ENCODE measurements around the gene ADGRL3.

ADGRL3 gene

DNA sequence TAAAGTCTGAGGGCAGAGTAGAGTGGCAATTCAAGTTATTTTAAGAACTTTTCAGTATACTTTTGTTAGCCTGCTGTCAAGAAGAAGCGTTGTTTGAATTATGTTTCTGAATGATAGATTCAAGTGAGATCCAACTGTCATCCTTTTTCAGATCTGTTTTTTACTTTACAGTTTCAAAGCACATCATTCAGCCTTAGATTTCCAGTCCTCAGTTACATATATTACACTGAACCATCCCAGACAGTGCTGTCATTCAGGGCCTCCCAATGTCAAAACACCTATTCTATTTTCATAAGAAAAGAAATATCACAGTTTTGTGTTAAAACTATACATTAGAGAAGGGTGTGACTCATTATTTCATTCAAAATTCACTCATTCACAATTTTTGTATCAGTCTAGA lies 856.9 kb downstream of the ADGRL3 start:
- H3K9ac ChIP-seq (ENCODE audit: low read depth, low read length), result no peak overlapping the region
- H3K36me3 ChIP-seq (ENCODE audit: control insufficient read depth, insufficient read depth, low read length), result no peaks in the 10 kb centered on the region
- no peaks in the 10 kb centered on the region for H3K9me3 ChIP-seq (ENCODE audit: control insufficient read depth, insufficient read depth, low read length)
- no peak overlapping the region for H3K4me3 ChIP-seq (ENCODE audit: low read depth, low read length)
- no peaks in the 10 kb centered on the region for H3K27me3 ChIP-seq (ENCODE audit: control insufficient read depth, insufficient read depth, low read length)
- no peaks in the 10 kb centered on the region for H3K4me1 ChIP-seq (ENCODE audit: control insufficient read depth, insufficient read depth, low read length)

DNA sequence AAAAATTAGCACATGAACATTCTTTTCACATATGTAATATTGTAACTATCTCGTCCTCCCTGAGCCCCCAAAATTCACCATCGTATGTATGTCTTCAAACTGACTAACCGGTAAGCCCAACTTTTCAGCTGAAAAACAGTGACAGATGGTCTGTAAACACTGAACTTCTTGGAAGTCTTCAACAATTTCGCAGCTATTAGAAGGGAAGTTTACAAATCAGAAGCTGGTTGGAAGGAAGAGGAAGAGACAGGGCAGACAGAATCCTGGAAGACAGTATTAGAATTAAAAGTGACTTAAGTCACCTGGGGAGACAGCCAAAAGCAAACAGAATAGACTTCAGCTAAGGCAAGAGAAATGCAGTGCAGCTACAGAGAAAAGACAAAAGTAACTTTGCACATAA lies 858.4 kb downstream of the ADGRL3 start:
- H3K27me3 ChIP-seq (ENCODE audit: control insufficient read depth, insufficient read depth, low read length), result no peaks in the 10 kb centered on the region
- H3K36me3 ChIP-seq (ENCODE audit: control insufficient read depth, insufficient read depth, low read length), result no peaks in the 10 kb centered on the region
- H3K9ac ChIP-seq (ENCODE audit: low read depth, low read length), result no peak overlapping the region
- no peak overlapping the region for H3K4me3 ChIP-seq (ENCODE audit: low read depth, low read length)
- H3K4me1 ChIP-seq (ENCODE audit: control insufficient read depth, insufficient read depth, low read length), result no peaks in the 10 kb centered on the region
- H3K9me3 ChIP-seq (ENCODE audit: control insufficient read depth, insufficient read depth, low read length), result no peaks in the 10 kb centered on the region

DNA sequence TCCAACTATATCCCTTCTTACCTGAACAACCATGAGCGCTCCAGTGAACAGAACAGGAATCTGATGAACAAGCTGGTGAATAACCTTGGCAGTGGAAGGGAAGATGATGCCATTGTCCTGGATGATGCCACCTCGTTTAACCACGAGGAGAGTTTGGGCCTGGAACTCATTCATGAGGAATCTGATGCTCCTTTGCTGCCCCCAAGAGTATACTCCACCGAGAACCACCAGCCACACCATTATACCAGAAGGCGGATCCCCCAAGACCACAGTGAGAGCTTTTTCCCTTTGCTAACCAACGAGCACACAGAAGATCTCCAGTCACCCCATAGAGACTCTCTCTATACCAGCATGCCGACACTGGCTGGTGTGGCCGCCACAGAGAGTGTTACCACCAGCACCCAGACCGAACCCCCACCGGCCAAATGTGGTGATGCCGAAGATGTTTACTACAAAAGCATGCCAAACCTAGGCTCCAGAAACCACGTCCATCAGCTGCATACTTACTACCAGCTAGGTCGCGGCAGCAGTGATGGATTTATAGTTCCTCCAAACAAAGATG lies 870.2 kb downstream of the ADGRL3 start:
- no peaks in the 10 kb centered on the region for H3K36me3 ChIP-seq (ENCODE audit: control insufficient read depth, insufficient read depth, low read length)

DNA sequence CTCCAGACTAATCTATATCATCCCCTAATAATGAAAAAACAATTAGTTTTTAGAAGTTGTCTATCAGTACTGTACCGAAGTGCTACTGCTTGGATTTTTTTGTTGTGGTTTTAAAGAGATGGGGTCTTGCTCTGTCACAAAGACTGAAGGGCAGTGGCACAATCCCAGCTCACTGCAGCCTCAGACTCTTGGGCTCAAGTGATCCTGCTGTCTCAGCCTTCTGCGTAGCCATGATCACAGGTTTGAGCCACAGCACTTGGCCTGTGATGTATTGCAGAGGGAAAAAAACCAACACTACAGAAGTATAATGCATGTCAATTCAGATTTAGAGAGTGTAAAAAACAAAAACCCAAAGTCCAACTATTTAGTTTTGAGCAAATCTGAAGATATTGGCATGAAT lies 875.0 kb downstream of the ADGRL3 start:
- no peaks in the 10 kb centered on the region for H3K36me3 ChIP-seq (ENCODE audit: control insufficient read depth, insufficient read depth, low read length)
- no peak overlapping the region for H3K9ac ChIP-seq (ENCODE audit: low read depth, low read length)
- no peak overlapping the region for H3K4me3 ChIP-seq (ENCODE audit: low read depth, low read length)
- no peaks in the 10 kb centered on the region for H3K27me3 ChIP-seq (ENCODE audit: control insufficient read depth, insufficient read depth, low read length)
- H3K9me3 ChIP-seq (ENCODE audit: control insufficient read depth, insufficient read depth, low read length), result no peaks in the 10 kb centered on the region
- H3K4me1 ChIP-seq (ENCODE audit: control insufficient read depth, insufficient read depth, low read length), result peaks cover 12% of the 10 kb centered on the region

More for the DNA sequence above, 870.2 kb downstream of the ADGRL3 start:
- Histone ChIP-seq H3K4me3 (ENCODE audit: low read depth, low read length) (no peak overlapping the region), H3K4me1 (ENCODE audit: control insufficient read depth, insufficient read depth, low read length) (peaks cover 10% of the 10 kb centered on the region), H3K27me3 (ENCODE audit: control insufficient read depth, insufficient read depth, low read length) (no peaks in the 10 kb centered on the region), H3K9ac (ENCODE audit: low read depth, low read length) (no peak overlapping the region), H3K9me3 (ENCODE audit: control insufficient read depth, insufficient read depth, low read length) (no peaks in the 10 kb centered on the region)

DNA sequence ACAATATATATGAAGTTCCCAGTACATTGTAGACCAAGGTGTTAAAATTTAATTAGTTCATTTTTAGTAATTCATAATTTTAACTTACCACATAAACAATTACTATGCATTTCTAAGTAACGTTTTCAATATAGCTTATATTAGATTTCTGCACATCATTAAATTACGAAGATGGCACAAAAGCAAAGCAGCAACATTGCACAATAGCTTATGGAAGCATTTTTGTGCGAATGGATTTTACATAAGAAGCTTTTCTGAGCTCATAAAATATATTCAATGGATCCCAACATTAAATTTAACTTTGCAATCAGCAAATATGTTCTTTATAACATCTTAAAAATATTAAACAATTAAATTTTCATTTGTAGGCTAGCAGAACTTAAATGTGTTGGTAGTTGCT lies 875.4 kb downstream of the ADGRL3 start:
- H3K4me3 ChIP-seq (ENCODE audit: low read depth, low read length), result no peak overlapping the region
- H3K9ac ChIP-seq (ENCODE audit: low read depth, low read length), result no peak overlapping the region
- no peaks in the 10 kb centered on the region for H3K36me3 ChIP-seq (ENCODE audit: control insufficient read depth, insufficient read depth, low read length)
- H3K4me1 ChIP-seq (ENCODE audit: control insufficient read depth, insufficient read depth, low read length), result peaks cover 13% of the 10 kb centered on the region
- no peaks in the 10 kb centered on the region for H3K9me3 ChIP-seq (ENCODE audit: control insufficient read depth, insufficient read depth, low read length)
- no peaks in the 10 kb centered on the region for H3K27me3 ChIP-seq (ENCODE audit: control insufficient read depth, insufficient read depth, low read length)

DNA sequence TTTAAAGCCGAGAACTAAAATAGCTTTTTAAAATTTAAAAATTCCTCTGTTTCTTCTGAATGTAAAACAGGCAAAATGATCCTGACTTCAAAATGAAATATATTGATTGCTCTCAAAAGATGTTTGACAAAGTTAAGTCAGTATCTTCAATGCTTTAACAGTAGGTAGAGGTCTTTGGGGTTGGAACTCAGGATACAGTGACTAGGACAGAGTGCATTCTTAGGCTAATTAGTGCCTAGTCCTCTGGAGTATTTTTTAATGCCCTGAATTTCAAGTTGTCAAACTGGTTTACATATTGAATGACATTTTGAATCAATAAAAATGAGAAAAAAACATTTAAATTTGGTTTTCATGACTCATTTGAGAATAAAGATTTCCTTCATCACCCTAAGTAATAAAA lies 877.3 kb downstream of the ADGRL3 start:
- no peaks in the 10 kb centered on the region for H3K27me3 ChIP-seq (ENCODE audit: control insufficient read depth, insufficient read depth, low read length)
- H3K4me1 ChIP-seq (ENCODE audit: control insufficient read depth, insufficient read depth, low read length), result peaks cover 13% of the 10 kb centered on the region
- no peak overlapping the region for H3K4me3 ChIP-seq (ENCODE audit: low read depth, low read length)
- no peak overlapping the region for H3K9ac ChIP-seq (ENCODE audit: low read depth, low read length)
- no peaks in the 10 kb centered on the region for H3K9me3 ChIP-seq (ENCODE audit: control insufficient read depth, insufficient read depth, low read length)
- H3K36me3 ChIP-seq (ENCODE audit: control insufficient read depth, insufficient read depth, low read length), result no peaks in the 10 kb centered on the region

DNA sequence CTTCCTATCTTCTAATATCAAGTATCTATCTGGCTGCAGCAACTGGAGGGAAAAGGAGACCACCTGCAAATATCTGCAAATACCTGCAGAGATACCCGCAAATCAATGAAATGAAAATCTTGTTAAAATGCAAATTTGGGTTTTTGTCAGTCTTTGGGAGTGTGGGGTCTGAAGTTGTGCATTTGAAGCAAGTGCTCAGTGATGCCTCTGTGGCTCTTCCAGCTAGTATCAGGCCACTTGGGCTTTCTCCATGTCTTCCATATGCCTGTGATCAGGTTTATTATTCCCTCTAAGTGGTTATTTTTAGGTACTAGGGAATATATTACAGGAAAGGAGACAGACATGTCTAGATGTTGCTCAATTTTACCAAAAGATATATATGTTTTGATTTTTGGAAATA lies 880.3 kb downstream of the ADGRL3 start:
- no peaks in the 10 kb centered on the region for H3K27me3 ChIP-seq (ENCODE audit: control insufficient read depth, insufficient read depth, low read length)
- H3K4me3 ChIP-seq (ENCODE audit: low read depth, low read length), result no peak overlapping the region
- no peaks in the 10 kb centered on the region for H3K36me3 ChIP-seq (ENCODE audit: control insufficient read depth, insufficient read depth, low read length)
- no peak overlapping the region for H3K9ac ChIP-seq (ENCODE audit: low read depth, low read length)
- H3K4me1 ChIP-seq (ENCODE audit: control insufficient read depth, insufficient read depth, low read length), result peaks cover 7% of the 10 kb centered on the region
- H3K9me3 ChIP-seq (ENCODE audit: control insufficient read depth, insufficient read depth, low read length), result no peaks in the 10 kb centered on the region

DNA sequence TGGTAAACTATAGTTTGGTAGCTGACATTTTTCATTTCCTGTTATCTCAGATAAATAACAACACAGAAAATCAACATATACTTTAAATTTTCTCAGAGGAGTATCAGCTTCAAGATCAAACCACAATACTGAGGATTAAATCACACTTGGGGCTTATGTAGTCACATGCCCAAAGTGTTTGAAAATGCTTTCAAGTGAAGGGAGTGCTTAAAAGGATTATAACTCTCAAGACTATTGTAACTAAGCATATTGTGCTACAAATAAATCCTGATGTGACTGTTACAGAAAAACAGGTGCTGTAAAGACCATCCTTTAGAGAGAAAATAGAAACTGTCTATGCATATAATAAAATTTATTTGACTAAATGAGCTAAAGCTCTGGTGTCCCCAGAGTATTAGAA lies 887.6 kb downstream of the ADGRL3 start:
- Histone ChIP-seq H3K36me3 (ENCODE audit: control insufficient read depth, insufficient read depth, low read length) (no peaks in the 10 kb centered on the region), H3K4me3 (ENCODE audit: low read depth, low read length) (no peak overlapping the region), H3K9me3 (ENCODE audit: control insufficient read depth, insufficient read depth, low read length) (no peaks in the 10 kb centered on the region), H3K27me3 (ENCODE audit: control insufficient read depth, insufficient read depth, low read length) (no peaks in the 10 kb centered on the region), H3K4me1 (ENCODE audit: control insufficient read depth, insufficient read depth, low read length) (no peaks in the 10 kb centered on the region), H3K9ac (ENCODE audit: low read depth, low read length) (no peak overlapping the region)

DNA sequence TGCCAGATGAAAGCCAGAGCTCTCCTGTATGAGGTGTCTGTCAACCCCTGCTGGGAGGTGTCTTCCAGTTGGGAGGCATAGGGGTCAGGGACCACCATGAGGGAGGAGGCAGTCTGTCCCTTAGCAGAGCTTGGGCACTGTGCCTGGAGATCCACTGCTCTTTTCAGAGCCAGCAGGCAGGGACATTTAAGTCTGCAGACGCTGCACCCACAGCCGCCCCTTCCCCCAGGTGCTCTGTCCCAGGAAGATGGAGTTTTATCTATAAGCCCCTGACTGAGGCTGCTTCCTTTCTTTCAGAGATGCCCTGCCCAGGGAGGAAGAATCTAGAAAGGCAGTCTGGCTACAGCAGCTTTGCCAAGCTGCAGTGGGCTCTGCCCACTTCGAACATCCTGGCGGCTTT lies 893.6 kb downstream of the ADGRL3 start:
- no peaks in the 10 kb centered on the region for H3K27me3 ChIP-seq (ENCODE audit: control insufficient read depth, insufficient read depth, low read length)
- peaks cover 3% of the 10 kb centered on the region for H3K4me1 ChIP-seq (ENCODE audit: control insufficient read depth, insufficient read depth, low read length)
- H3K9ac ChIP-seq (ENCODE audit: low read depth, low read length), result no peak overlapping the region
- H3K36me3 ChIP-seq (ENCODE audit: control insufficient read depth, insufficient read depth, low read length), result no peaks in the 10 kb centered on the region
- no peak overlapping the region for H3K4me3 ChIP-seq (ENCODE audit: low read depth, low read length)
- H3K9me3 ChIP-seq (ENCODE audit: control insufficient read depth, insufficient read depth, low read length), result no peaks in the 10 kb centered on the region

DNA sequence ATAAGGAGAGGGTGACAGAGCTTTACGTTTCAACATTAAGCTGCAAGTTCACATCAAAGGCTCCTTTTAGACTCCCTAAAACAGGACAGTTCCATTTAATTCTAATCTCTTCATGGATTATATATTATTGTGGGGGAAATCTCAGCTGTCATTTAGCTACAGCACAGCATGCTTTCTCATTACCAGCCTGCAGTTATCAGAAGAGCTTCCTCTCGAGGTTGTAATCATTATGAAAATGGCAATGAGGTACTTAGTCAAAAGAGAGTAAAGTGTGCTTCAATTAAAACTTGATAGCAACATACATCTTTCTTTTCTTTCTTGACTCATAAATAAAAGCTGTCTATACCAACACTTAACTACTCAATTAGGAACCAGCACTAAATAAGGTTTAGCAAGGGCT lies 896.8 kb downstream of the ADGRL3 start:
- H3K9me3 ChIP-seq (ENCODE audit: control insufficient read depth, insufficient read depth, low read length), result no peaks in the 10 kb centered on the region
- H3K9ac ChIP-seq (ENCODE audit: low read depth, low read length), result no peak overlapping the region
- no peaks in the 10 kb centered on the region for H3K27me3 ChIP-seq (ENCODE audit: control insufficient read depth, insufficient read depth, low read length)
- no peaks in the 10 kb centered on the region for H3K36me3 ChIP-seq (ENCODE audit: control insufficient read depth, insufficient read depth, low read length)
- H3K4me3 ChIP-seq (ENCODE audit: low read depth, low read length), result no peak overlapping the region
- H3K4me1 ChIP-seq (ENCODE audit: control insufficient read depth, insufficient read depth, low read length), result peaks cover 3% of the 10 kb centered on the region

DNA sequence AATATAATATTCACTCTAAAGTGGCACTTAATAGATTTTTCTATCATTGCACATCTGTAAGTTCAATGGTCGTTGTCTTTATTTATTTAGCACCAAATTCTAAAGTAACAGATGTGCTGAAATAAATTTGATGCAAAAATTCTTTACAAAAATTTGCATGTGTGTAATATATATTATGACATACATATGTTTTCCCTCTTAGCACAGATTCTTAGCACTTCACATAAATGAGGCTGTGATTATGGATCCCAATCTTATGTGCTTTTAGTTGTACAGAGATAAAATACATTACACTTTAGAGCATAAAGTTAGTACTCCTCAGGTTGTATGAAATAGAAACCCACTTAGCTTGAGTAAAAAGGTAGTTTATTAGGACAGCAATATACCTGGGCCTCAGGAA lies 915.1 kb downstream of the ADGRL3 start:
- no peak overlapping the region for H3K4me3 ChIP-seq (ENCODE audit: low read depth, low read length)
- H3K9ac ChIP-seq (ENCODE audit: low read depth, low read length), result no peak overlapping the region
- H3K27me3 ChIP-seq (ENCODE audit: control insufficient read depth, insufficient read depth, low read length), result no peaks in the 10 kb centered on the region
- H3K4me1 ChIP-seq (ENCODE audit: control insufficient read depth, insufficient read depth, low read length), result no peaks in the 10 kb centered on the region
- no peaks in the 10 kb centered on the region for H3K9me3 ChIP-seq (ENCODE audit: control insufficient read depth, insufficient read depth, low read length)
- H3K36me3 ChIP-seq (ENCODE audit: control insufficient read depth, insufficient read depth, low read length), result no peaks in the 10 kb centered on the region

DNA sequence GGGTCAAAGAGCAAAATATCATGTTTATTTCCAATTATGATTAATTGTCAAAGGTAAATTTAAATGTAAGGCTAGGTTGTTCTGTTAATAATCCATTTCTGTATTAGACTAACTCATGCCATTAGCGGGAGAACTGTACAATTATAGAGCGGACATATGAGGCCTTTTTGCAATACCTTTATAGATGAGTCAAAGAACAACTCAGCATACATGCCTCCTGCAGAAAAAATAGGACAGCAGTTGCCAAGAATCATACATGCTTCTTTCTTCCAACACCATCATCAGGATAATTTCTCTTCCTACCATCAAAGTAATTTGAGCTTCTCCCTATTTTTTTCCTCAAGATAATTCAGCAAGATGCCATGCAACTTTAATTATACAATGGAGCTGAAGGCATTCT lies 917.8 kb downstream of the ADGRL3 start:
- Histone ChIP-seq H3K9me3 (ENCODE audit: control insufficient read depth, insufficient read depth, low read length) (no peaks in the 10 kb centered on the region), H3K27me3 (ENCODE audit: control insufficient read depth, insufficient read depth, low read length) (no peaks in the 10 kb centered on the region), H3K4me3 (ENCODE audit: low read depth, low read length) (no peak overlapping the region), H3K9ac (ENCODE audit: low read depth, low read length) (no peak overlapping the region), H3K36me3 (ENCODE audit: control insufficient read depth, insufficient read depth, low read length) (no peaks in the 10 kb centered on the region), H3K4me1 (ENCODE audit: control insufficient read depth, insufficient read depth, low read length) (no peaks in the 10 kb centered on the region)

DNA sequence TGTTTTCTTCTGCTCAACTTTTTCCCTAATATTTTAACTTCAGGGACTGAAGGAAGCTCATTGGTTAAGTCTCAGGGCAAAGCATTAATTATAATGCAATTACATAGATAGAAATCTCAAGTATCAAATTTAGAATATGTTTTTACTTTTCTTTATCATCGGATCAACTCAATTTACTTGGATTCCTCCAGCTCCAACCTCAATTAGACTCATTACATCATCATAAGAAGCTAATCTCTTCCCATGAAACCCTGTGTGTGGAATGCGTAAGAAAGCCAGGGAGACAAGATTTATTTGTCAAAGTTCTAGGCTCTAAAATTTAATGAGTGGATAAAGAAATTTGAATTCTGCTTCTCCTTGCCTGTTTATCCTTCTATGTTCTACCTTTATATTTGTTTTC lies 918.4 kb downstream of the ADGRL3 start:
- no peaks in the 10 kb centered on the region for H3K4me1 ChIP-seq (ENCODE audit: control insufficient read depth, insufficient read depth, low read length)
- no peaks in the 10 kb centered on the region for H3K9me3 ChIP-seq (ENCODE audit: control insufficient read depth, insufficient read depth, low read length)
- H3K4me3 ChIP-seq (ENCODE audit: low read depth, low read length), result no peak overlapping the region
- no peaks in the 10 kb centered on the region for H3K27me3 ChIP-seq (ENCODE audit: control insufficient read depth, insufficient read depth, low read length)
- no peaks in the 10 kb centered on the region for H3K36me3 ChIP-seq (ENCODE audit: control insufficient read depth, insufficient read depth, low read length)
- H3K9ac ChIP-seq (ENCODE audit: low read depth, low read length), result no peak overlapping the region
